22Rv1 (cell line): ENCODE results near the gene CERS5.

ENCODE experiments used
- H3K27ac ChIP-seq: fragments of 450-650 bp; 2 replicates; pipeline ENCODE4 v1.5.1; 2017
- ZFX ChIP-seq: fragments of 450-650 bp; IDR thresholded peaks from 2 replicates; pipeline ENCODE4 v1.6.1; 2017; ENCODE audit warnings: antibody characterized with exemption, borderline replicate concordance
- TF ChIP-seq, protein P1 (sequence below): fragments of 450-650 bp; IDR thresholded peaks from 2 replicates; pipeline ENCODE4 v1.5.1; 2017; ENCODE audit warnings: mild to moderate bottlenecking

Gene CERS5

GRCh38 chr12:50167049-50167828 lies at the start of gene CERS5:
CERS5 (minus strand) TSS chr12:50167369; CDS start chr12:50167297, 72 bp downstream.
- TF ChIP-seq, protein P1, sequence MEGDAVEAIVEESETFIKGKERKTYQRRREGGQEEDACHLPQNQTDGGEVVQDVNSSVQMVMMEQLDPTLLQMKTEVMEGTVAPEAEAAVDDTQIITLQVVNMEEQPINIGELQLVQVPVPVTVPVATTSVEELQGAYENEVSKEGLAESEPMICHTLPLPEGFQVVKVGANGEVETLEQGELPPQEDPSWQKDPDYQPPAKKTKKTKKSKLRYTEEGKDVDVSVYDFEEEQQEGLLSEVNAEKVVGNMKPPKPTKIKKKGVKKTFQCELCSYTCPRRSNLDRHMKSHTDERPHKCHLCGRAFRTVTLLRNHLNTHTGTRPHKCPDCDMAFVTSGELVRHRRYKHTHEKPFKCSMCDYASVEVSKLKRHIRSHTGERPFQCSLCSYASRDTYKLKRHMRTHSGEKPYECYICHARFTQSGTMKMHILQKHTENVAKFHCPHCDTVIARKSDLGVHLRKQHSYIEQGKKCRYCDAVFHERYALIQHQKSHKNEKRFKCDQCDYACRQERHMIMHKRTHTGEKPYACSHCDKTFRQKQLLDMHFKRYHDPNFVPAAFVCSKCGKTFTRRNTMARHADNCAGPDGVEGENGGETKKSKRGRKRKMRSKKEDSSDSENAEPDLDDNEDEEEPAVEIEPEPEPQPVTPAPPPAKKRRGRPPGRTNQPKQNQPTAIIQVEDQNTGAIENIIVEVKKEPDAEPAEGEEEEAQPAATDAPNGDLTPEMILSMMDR = no peak
- no peak for TF ChIP-seq ZFX
- H3K27ac ChIP-seq = peak within 1 kb of the TSS; percentile 71

- H3K27ac ChIP-seq = no peak overlapping the region
- TF ChIP-seq, protein P1 = no peak
- no peak for TF ChIP-seq ZFX
These were observed 47.9 kb upstream of the CERS5 start for GRCh38 chr12:50215033-50215432.

- TF ChIP-seq, protein P1 = no peak
- no peak for TF ChIP-seq ZFX
- no peak overlapping the region for H3K27ac ChIP-seq
These were observed 46.8 kb upstream of the CERS5 start for GRCh38 chr12:50214018-50214417.

GRCh38 chr12:50213439-50213838 lies 46.3 kb upstream of the CERS5 start:
- no peak overlapping the region for H3K27ac ChIP-seq
- no peak for TF ChIP-seq ZFX
- TF ChIP-seq, protein P1 = no peak

GRCh38 chr12:50212071-50212467 lies 44.9 kb upstream of the CERS5 start:
- TF ChIP-seq ZFX = no peak
- TF ChIP-seq, protein P1 = no peak
- H3K27ac ChIP-seq = no peak overlapping the region

- TF ChIP-seq, protein P1 = no peak
- no peak for TF ChIP-seq ZFX
- H3K27ac ChIP-seq = no peak overlapping the region
These were observed 44.4 kb upstream of the CERS5 start for GRCh38 chr12:50211392-50212070.

DNA sequence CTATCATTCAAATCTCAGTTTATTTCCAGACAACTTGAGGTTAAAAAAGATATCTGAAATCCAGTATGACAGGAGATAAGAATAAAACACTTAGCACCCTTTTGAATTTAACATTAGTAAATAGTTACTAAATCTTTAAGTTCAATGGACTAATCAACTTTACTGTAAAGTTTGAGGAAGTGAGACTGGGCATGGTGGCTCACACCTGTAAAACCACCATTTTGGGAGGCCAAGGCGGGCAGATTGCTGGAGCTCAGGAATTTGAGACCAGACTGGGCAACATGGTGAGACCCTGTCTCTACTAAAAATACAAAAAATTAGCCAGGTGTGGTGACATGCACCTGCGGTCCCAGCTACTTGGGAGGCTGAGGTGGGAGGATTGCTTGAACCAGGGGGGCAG lies 40.3 kb upstream of the CERS5 start:
- H3K27ac ChIP-seq = no peak overlapping the region
- TF ChIP-seq, protein P1 = no peak
- no peak for TF ChIP-seq ZFX
